Breast epithelium (tissue), 3 donors: Measurements from ENCODE around the gene SERINC5.

Source experiments
- CTCF ChIP-seq, 3 donors: fragments of 450-650 bp; IDR thresholded peaks; one replicate each; pipeline ENCODE4 v1.5.1; 2016 to 2017; ENCODE audit warnings: antibody characterized with exemption in 3 of 3, mild to moderate bottlenecking in 3 of 3, moderate library complexity in 3 of 3
- POLR2A ChIP-seq: fragments of 450-650 bp; IDR thresholded peaks from one replicate; pipeline ENCODE4 v1.6.1; 2016; ENCODE audit warnings: antibody characterized with exemption, mild to moderate bottlenecking, moderate library complexity
- POLR2AphosphoS5 ChIP-seq, 3 donors: sonication (generic); formaldehyde crosslinking; IDR thresholded peaks; one replicate each; pipeline ENCODE4 v1.6.1; 2017; ENCODE audit warnings: antibody characterized with exemption in 3 of 3

GRCh38 chr5:80216753-80217596 is 38.9 kb downstream of the SERINC5 start:
- no peak for TF ChIP-seq POLR2AphosphoS5 (IDR thresholded peaks at IDR 0.05)
- no peak for TF ChIP-seq POLR2A
- no peak for TF ChIP-seq CTCF (IDR thresholded peaks at IDR 0.05)
